Measurements from ENCODE around the gene EPB41L1. TPM values are rescaled to one million over a fixed set of nuclear protein-coding genes. Genes with fewer than 3 reads are reported as not detected.

EPB41L1 gene
- total RNA-seq, 1 donor from 2014 or later: 35.6 TPM

- no peak for DNase-seq (ENCODE audit: low spot score, unreplicated experiment)
- no peak for TF ChIP-seq CTCF (IDR thresholded peaks at IDR 0.05; ENCODE audit: unreplicated experiment)
- Mint-ChIP-seq H3K4me1 (ENCODE audit: low read depth) (no peaks in the 10 kb centered on the region), H3K27ac (no peak overlapping the region), H3K36me3 (ENCODE audit: insufficient read depth) (no peaks in the 10 kb centered on the region), H3K4me3 (ENCODE audit: low read depth) (no peak overlapping the region), H3K27me3 (peaks cover 13% of the 10 kb centered on the region), H3K9me3 (ENCODE audit: low read depth) (no peaks in the 10 kb centered on the region)
These were observed 123.0 kb downstream of the EPB41L1 start for GRCh38 chr20:36277546-36277945.

DNA sequence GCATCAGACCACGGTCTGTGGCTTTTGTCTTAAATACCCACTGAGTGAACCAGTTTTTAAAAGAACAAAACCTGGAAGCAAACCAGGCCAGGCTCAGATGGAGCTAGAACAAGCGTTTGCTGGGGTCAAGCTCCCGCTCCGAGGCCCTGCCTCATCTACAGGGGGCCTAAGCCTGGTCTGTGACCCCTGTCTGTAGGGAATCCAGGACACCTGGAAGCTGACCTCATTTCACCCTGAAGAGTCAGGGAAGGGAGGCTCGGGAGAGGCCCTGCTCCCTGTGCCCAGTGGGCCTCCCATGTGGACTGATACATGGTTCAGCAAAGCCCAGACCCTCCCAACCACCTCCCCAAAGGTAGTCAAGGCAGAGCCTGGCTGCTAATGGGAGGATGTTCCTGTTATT is 124.8 kb downstream of the EPB41L1 start:
- Mint-ChIP-seq H3K36me3 (ENCODE audit: insufficient read depth) (no peaks in the 10 kb centered on the region), H3K4me3 (ENCODE audit: low read depth) (no peak overlapping the region), H3K9me3 (ENCODE audit: low read depth) (peaks cover 3% of the 10 kb centered on the region), H3K27ac (no peak overlapping the region), H3K4me1 (ENCODE audit: low read depth) (no peaks in the 10 kb centered on the region), H3K27me3 (peaks cover 22% of the 10 kb centered on the region)
- DNase-seq (ENCODE audit: low spot score, unreplicated experiment): no peak
- no peak for TF ChIP-seq CTCF (IDR thresholded peaks at IDR 0.05; ENCODE audit: unreplicated experiment)

DNA sequence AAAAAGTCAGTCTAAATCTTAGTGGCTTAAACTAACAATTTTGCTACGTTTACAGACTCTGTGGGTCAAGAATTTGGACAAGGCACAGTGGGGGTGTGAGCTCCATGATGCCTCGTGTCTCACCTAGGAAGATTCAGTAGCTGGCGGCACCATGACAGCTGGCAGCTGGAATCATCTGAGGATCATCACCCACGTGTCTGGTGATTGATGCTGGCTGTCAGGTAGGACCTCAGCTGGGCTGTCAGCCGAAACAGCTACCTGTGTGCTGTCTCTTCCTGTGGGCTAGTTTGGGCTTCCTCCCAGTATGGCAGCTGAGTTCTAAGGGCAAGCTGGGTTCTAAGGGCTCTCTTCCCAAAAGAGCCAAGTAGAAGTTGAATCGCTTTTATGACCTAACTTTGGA is 125.2 kb downstream of the EPB41L1 start:
- no peaks in the 10 kb centered on the region for H3K4me1 Mint-ChIP-seq (ENCODE audit: low read depth)
- H3K27ac Mint-ChIP-seq: no peak overlapping the region
- no peaks in the 10 kb centered on the region for H3K36me3 Mint-ChIP-seq (ENCODE audit: insufficient read depth)
- H3K4me3 Mint-ChIP-seq (ENCODE audit: low read depth): no peak overlapping the region
- no peak for DNase-seq (ENCODE audit: low spot score, unreplicated experiment)
- H3K27me3 Mint-ChIP-seq: peaks cover 22% of the 10 kb centered on the region
- TF ChIP-seq CTCF (IDR thresholded peaks at IDR 0.05; ENCODE audit: unreplicated experiment): no peak
- H3K9me3 Mint-ChIP-seq (ENCODE audit: low read depth): peaks cover 3% of the 10 kb centered on the region

GRCh38 chr20:36281785-36282380 is 127.3 kb downstream of the EPB41L1 start:
- DNase-seq (ENCODE audit: low spot score, unreplicated experiment): no peak
- no peak overlapping the region for H3K4me3 Mint-ChIP-seq (ENCODE audit: low read depth)
- peaks cover 23% of the 10 kb centered on the region for H3K27me3 Mint-ChIP-seq
- peak overlapping the region; percentile 71 for H3K27ac Mint-ChIP-seq
- no peaks in the 10 kb centered on the region for H3K36me3 Mint-ChIP-seq (ENCODE audit: insufficient read depth)
- H3K4me1 Mint-ChIP-seq (ENCODE audit: low read depth): no peaks in the 10 kb centered on the region
- H3K9me3 Mint-ChIP-seq (ENCODE audit: low read depth): peaks cover 3% of the 10 kb centered on the region
- no peak for TF ChIP-seq CTCF (IDR thresholded peaks at IDR 0.05; ENCODE audit: unreplicated experiment)

Other genes starting within 250 kb of the EPB41L1 start
- 73.5 and 73.8 TPM in 2 replicates for gene SCAND1, start 200.2 kb upstream of the EPB41L1 start, total RNA-seq
- gene CNBD2, start 186.2 kb upstream of the EPB41L1 start, total RNA-seq: 3.6 and 4.0 TPM in 2 replicates
- 24.8 and 27.7 TPM in 2 replicates for gene AAR2, start 81.7 kb downstream of the EPB41L1 start, total RNA-seq
- gene DLGAP4, start 151.6 kb downstream of the EPB41L1 start, total RNA-seq: 101 and 109 TPM in 2 replicates